GM19324 (cell line): ENCODE data around the gene ARHGEF35.
"Not testable (repeated sequence)": the region's sequence is repeated elsewhere in the genome, so short reads cannot be mapped to it uniquely, and the experiment has no call there.

ENCODE experiments used
- ATAC-seq: cut with Tn5 transposase; IDR thresholded peaks from one replicate; pipeline ENCODE4 v1.9.1; 2021; ENCODE audit warnings: mild to moderate bottlenecking, moderate library complexity; ENCODE audit not compliant: unreplicated experiment, low FRiP score

The ARHGEF35 gene

DNA sequence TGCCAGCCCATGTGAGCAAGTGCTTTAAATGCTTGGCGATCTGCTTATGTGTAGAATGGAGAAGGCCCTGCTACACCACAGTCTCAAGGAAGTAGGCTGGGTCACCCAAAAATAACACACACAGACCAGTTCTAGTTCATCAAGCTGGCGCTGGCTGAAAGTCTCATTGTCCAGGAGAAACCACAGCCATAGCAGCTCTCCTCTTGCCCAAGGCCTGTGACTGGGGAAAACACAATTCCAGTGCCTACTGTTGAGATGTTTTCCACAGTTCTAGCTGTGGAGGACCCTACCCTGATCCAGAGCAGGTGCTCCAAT lies 16.5 kb downstream of the ARHGEF35 start:
- peak; percentile 57 for ATAC-seq

DNA sequence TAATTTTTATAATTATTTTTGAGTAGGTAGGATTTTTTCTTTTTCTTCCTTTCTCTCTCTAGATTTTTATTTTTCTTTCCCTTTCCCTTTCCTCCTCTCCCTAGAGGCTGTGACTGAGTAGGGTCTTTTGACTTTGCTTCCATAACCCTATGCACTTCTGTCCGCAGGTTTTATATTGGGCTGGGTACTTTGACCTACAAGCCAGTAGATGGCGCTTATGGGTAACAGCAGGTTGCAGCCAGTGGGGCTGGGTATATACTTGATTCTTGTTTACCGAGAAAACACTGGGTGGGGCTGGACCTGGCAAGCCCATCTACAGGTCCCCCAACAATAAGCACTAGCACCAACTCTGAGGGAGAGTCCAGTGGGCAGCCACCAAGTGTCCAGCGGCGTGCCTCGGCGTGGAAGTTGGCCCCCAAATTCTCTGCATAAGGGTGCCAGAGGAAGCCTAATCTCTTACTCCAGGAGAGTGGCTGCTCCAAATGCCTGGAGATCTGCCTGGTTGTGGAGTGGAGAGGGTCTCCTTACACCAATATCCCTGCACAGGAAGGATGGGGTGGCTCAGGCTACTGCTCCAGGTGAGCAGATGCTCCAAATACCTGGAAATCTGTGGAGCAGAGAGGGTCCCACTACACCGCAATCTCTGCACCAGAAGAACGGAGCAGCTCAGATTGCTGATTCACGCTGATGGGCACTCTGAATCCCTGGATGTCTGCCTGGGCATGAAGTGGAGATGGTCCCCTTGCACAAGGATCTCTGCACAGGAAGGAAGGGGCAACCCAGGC lies 17.1 kb downstream of the ARHGEF35 start:
- ATAC-seq, result peak; percentile 92

DNA sequence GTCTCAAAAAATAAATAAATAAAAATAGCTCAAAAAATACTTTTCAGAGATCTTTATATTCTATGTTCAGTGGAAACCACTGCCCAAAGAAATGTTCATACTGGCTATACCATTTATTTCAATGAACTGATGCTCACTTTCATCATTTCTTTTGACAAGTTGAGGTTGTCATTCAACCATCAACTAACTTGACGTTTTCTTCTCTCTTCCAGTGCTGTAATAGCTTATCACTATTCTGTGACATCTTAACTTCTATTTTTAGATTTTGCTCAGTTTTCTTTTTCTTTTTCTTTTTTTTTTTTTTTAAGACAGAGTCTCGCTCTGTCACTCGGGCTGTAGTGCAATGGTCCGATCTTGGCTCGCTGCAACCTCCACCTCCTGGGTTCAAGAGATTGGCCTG lies 21.0 kb downstream of the ARHGEF35 start:
- ATAC-seq, result no peak

DNA sequence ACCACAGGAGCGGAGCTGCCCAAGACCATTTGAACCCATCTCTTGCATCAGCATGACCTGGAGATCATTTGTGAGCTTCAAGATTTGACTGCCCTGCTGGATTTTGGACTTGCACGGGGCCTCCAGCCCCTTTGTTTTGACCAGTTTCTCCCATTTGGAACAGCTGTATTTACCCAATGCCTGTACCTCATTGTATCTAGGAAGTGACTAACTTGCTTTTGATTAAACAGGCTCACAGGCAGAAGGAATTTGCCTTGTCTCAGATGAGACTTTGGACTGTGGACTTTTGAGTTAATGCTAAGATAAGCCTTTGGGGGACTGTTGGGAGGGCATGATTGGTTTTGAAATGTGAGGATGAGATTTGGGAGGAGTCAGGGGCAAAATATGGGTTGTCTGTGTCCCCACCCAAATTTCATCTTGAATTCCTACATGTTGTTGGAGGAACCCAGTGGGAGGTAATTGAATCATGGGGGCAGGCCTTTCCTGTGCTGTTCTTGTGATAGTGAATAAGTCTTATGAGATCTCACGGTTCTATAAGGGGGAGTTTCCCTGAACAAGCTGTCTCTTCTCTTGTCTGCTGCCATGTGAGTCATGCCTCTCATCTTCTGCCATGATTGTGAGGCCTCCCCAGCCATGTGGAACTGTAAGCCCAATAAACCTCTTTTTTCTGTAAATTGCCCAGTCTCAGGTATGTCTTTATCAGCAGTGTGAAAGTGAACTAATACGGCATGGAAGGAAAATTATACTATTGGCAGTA lies 23.9 kb downstream of the ARHGEF35 start:
- not testable (repeated sequence) for ATAC-seq

DNA sequence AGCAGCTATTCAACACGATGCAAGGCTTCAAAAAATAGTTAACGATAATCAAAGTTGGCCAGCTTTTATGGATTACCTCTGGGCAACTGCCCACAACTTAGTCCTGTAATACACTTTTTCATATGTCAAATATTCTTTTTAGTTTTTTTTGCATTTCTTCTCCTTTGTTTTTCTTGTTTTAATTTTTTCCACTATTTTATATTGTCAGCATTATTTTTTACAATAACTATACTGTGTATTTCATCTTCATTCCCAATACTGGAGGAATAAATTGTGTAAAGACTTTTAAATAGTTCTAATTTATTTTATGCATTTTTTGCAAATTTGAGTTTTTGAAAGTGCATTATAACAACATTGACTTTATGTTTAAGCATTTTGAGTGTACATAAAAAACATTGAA lies 30.8 kb downstream of the ARHGEF35 start:
- ATAC-seq, result no peak

DNA sequence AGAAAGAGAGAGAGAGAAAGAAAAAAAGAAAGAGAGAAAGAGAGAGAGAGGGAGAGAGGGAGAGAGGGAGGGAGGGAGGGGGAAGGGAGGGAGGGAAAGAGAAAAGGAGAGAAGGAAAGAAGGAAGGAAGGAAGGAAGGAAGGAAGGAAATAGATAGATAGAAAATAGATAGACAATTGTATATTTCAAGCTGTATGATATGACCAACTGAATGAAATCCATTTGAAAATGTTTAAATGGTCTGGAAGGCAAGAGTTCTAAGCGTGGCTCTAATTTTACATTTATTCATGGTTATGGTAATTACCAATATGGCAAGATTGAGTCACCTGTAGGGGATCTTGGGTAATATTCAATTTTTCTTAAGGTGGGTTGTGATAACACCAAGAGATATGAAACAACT lies 36.8 kb downstream of the ARHGEF35 start:
- no peak for ATAC-seq

DNA sequence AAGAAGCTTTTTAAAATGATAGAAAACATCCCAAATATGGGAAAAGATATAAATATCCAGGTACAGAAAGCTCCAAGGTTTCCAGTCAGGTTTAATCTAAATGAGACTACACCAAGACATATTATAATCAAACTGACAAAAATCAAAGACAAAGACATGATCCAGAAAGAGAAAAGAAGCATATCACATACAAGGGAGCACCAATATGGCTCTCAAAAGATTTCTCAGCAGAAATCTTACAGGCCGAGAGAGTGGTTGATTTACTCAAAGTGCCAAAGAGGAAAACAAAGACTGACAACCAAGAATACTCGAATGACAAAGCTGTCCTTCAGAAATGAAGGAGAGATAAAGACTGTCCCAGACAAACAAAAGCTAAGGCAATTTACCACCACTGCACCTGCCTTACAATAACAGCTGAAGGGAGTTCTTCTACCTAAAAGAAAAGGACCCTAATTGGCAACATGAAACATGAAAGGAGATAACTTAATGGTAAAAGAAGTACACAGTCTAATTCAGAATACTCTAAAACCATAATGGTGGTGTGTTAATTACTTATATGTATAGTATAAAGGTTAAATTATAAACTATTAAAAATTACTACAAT lies 47.3 kb downstream of the ARHGEF35 start:
- no peak for ATAC-seq

- ATAC-seq, result no peak
Measured at GRCh38 chr7:144144426-144144825, 51.2 kb downstream of the ARHGEF35 start.

- no peak for ATAC-seq
Measured at GRCh38 chr7:144142187-144142586, 53.4 kb downstream of the ARHGEF35 start.

- ATAC-seq, result no peak
Measured at GRCh38 chr7:144137501-144137900, 58.1 kb downstream of the ARHGEF35 start.
